ENCODE results near the gene ZMYND8.
"Not testable (repeated sequence)": the region's sequence is repeated elsewhere in the genome, so short reads cannot be mapped to it uniquely, and the experiment has no call there.

Gene ZMYND8

DNA sequence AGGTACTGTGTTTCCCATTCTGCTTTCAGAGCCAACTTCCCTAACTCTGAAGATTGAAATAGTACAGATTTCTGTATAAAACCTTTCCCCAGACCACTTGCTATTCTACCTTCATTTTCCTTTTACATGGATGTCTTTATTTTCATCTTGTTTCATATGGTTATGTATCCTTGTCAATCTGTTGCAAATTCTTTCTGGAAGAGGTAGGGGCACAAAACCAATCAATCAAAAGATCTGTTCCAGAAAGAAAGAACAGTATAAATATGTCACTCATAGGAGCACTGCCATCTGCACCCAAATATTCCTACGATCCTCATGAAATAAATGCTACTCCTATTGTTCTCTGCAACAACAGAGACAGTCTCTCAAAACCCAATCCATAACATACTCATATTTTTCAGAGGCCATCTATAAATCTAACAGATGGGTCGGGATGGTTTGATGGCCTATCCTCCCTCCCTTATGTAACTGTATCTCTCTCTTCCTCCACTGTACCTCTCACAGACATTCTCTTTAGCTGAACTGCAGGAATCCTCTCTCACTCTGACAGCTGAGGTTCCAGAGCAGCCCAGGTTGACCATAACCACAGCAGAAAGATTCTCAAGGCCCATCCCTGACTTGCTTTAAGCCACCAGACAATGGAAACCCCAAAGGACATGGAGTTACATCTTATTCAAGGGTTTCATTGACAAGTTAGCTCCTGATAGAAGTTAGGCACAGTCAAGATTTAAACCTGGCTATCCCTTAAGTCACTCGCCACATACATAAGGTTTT lies 112.8 kb downstream of the ZMYND8 start:
- no peak for DNase-seq

DNA sequence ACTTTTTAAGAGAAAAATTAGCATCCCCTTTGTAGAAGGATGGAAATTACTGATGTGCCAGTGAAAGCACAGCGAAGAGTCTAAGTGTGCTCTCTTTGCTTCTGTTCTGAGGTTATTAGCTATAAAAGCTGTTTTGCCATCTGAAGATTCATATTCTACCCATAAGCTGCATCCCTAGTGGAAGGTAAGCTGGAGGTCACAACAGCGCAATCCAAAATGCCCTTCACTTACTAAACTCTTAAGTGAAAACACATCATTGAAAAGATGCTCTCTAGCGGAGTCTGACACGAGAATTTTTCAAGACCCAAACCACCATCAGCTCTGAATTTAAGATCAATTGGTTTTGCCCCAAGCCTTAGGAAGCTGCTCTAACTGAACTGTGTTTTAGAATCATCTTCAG lies 113.5 kb downstream of the ZMYND8 start:
- DNase-seq: no peak

DNA sequence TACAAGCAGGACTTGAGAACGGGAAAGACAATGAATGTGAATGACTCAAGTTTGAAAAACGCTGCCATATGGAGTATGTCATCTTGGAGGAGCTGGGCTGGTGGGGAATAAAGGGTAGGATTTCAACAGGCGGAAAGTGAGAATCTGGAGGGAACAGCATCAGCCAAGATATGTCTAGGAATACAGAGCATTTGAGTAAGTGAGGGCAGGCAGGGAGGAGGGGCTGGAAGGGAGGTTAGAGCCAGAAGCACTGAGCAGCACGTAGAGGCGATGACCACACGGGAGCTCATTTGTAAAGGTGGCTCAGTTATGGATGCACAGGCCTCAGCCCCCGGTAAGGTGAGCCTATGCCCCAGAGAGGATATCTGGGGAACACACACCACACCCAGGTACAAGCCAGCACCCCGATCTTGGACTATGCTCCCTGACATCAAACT lies 115.1 kb downstream of the ZMYND8 start:
- no peak for DNase-seq

DNA sequence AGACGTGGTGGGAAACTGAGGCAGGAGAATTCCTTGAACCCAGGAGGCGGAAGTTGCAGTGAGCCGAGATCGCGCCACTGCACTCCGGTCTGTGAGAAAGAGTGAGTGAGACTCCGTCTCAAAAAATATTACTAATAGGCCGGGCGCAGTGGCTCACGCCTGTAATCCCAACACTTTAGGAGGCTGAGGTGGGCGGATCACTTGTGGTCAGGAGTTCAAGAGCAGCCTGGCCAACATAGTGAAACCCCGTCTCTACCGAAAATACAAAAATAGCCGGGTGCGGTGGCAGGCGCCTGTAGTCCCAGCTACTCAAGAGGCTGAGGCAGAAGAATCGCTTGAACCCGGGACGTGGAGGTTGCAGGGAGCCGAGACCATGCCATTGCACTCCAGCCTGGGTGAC lies 116.4 kb downstream of the ZMYND8 start:
- not testable (repeated sequence) for DNase-seq

DNA sequence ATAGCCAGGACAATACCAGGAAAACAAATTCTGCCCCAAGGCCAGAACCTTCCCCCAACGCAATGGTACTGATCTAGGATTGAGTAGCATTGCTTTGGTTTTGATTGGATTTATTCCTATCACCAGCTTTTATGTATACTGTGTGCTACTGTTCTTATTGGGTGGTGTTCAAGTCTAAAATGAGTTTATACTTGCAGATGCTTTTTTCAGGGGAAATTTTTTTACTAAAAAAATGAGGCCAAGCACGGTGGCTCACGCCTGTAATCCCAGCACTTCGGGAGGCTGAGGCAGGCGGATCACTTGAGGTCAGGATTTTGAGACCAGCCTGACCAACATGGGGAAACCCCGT lies 116.8 kb downstream of the ZMYND8 start:
- no peak for DNase-seq

DNA sequence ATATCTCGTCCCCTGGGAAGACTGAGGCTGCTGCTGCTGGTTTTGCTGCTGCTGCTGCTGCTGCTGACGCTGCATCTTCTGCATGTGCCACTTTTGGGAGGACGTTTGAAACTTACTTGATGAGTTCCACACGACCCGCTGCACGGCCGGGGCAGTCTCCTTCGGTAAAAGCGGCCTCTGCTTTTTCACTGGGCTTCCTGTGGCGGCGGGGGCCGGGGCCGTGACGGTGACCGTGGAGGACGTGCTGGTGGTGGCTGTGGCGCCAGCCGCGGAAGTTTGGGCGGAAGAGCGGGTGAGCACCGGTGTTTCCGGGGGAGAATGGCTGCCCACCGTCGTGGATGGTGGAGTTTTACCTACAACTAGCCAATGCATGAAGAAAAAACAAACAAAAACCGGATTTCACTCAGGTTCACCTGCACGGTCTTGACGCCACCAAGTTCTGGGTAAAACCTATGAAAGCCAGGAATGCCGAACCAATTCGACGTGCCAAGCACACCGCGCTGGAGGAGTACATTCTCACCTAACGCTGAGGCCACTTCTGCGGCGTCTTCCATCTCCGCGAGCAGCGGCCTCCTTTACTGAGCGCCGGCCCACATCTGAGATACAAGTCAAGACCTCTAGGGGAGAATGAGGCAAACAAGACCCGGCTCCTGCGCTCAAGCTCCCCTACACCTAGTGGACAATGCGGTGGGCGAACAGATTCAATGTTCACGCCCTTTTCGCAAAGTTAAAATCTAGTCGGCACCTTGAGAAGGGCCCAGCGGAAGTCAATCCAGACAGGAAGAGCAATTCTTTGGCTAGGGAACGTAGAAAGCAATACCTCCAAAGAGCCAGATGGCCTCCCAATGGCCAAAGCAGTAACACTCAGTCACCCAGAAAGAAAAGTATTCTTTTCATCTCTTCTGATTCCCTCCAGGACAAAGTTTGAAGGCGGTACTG lies 117.5 kb downstream of the ZMYND8 start:
- no peak for DNase-seq

DNA sequence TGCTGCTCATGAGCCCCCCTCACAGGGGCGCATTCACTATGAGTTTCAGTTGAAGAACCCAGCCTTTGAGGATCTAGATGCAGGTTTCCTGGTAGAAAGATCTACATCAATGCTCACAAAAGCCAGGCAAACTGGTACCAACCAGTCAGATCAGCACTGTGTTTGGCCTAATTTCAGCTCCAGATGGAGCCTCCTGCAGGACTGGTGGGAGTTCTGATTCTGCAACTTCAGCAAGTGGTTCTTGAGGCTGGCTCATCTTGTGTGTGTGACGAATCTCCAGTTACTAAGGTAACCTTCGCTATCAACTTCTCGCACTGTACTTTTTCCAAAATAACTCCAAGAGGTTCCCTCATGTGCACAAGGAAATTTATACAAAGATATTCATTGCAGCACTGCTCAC lies 118.8 kb downstream of the ZMYND8 start:
- no peak for DNase-seq

DNA sequence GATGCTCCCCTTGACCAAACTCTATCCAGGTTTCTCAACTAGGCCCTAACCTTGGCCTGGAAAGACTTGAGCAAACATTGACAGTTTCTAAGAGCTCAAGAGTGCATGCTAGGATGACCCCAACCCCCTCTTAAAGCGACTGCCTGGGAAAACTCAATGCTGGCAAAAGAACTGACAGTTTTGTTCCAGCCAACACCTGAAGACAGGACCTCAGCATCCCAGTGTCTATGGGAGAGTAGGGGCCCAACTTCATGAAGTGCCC lies 119.9 kb downstream of the ZMYND8 start:
- no peak for DNase-seq

DNA sequence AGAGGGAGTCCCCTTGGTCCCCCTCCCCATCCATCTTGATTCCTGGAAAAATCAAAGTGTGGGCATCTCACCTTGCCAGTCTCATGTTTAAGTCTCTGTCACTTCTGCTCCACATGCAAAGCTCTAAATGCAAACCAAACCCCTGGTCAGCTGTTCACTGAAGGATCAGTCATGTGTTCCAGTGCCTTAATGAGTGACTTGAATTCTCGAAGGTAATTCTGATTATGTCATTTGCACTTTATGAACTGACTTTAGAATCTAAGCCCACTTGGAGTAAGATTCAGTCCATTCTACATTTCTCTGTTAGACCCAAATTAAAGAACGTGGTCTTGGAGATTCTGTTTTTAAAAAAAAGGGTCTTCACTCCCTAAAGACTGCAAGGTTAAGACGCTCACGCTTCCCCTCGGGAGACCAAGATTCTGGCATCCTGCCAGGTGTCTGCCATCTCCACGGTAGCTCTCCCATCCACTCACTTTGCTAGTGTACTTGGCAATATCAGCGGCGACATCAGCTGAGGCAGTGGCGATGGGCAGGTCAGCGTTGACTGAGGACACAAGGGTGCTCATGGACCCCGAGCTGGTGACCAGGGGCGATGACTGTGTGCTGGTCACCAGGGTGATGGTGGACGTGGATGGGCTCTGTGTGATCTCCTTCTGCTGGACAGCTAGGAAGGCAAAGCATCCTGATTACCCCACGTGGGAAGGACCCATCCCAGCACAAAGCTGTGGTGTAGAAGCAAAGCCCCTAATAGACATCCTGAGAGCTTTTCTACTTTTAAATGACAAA lies 120.5 kb downstream of the ZMYND8 start:
- DNase-seq: no peak

DNA sequence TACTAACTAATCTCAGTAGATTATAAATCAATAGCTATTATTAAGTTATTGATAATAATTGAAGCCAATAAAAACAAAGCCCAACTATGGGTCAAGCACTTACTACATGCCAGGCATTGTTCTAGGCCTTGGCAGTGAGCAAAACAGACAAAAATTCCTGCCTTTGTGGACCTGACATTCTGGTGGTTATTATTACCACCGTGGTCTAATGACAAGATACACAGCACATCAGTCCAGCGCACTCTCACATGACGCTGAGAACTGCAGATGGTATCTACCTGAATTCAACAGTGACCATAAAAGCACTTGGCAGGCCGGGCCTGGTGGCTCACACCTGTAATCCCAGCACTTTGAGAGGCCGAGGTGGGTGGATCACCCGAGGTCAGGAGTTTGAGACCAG lies 121.4 kb downstream of the ZMYND8 start:
- DNase-seq: no peak

DNA sequence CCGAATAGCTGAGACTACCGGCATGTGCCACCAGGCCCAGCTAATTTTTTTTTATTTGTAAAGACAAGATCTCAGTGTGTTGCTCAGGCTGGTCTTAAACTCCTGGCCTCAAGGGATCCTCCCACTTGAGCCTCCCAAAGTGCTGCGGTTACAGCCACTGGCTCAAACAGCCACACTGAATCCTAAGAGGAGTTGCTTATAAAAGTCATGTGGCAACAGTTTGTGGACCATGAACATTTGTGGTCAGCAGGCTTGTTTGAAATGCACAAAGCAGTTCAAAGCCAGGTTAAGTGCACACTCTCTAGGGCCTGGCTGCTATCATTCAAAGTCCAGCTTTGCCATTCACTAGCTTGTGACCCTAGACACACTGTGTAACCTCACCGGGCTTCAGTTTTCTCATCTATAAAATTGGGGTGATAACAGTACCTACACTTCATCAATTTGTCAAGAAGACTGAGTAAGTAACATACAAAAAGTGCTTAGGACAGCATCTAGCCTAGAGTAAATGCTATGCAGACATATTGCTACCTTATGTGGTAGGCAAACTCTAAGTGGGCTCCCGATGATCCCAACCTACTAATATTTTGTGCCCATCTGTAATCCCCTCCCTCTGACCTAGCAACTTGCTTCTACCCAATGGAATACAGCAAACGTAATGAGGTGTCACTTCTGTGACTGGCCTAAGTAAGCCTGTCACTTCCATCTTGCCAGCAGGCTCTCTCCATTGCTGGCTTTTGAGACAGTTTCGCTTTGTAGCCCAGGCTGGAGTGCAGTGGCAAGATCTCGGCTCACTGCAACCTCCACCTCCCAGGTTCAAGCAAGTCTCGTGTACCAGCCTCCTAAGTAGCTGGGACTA lies 122.9 kb downstream of the ZMYND8 start:
- DNase-seq: no peak

DNA sequence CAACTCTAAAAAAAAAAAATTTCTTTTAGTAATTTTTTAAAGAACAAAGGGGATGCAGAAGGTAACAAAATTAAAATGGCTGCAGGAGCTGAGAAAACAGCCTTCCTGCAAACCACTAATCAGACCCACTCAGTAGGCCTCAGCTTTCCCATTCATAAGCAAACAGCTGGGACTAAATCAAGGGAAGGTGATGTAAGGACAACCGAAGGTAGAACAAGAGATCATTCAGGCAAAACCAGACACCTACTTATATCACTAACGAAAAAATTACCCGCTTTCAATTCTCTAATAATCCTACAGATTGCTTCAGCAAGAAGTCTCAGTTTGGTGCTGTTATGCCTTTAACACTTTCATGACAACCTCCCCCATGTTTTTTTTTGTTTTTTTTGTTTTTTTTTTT lies 124.0 kb downstream of the ZMYND8 start:
- DNase-seq: no peak

DNA sequence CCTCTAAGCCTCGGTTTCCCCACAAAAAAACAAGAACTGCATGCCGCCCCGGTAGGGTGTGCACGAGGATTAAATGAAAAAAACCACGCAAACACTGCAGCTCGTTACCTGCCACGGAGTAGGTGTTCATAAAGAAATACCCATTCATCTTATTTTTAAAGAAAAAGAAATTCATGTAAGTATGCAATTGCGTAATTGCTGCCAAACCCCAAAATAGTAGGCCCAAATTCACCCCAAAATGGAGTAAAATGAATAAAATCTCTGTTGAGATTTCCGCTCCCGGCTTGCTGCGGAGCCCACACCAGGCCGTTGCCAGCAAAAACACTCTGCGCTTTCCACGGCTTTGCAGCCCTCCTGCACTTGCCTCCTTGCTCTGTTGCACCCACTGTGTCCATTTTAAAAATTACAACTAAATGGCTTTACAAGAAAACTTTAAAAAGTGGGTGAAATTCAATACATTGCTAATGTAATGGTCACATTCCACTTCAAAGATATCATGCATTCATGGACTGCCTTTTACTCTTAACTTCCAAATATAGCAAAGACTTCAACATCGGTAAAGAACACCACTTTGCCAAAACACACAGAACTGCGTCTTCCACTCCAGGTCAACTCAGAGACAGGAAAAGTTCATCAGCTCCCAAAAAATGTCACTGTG lies 125.0 kb downstream of the ZMYND8 start:
- no peak for DNase-seq

DNA sequence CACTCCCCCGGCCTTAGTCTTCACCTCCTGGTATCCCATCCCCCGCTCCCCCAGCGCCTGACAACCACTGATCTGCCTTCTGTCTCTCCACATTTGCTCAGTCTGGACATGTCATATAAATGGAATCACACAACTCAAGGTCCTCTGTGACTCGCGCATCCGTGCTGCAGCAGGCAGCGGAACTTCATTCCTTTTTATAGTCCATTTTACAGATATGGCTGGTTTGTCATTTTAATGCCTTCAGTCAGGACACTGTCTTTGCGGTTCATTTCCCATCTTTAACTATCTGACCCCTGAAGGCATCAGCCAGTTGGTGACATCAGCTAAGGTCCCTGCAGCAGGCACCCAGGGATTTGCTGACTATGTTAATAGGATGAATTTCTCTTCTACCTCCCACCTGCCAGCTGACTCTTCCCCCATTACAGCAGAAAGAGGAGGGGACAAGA lies 125.7 kb downstream of the ZMYND8 start:
- no peak for DNase-seq

DNA sequence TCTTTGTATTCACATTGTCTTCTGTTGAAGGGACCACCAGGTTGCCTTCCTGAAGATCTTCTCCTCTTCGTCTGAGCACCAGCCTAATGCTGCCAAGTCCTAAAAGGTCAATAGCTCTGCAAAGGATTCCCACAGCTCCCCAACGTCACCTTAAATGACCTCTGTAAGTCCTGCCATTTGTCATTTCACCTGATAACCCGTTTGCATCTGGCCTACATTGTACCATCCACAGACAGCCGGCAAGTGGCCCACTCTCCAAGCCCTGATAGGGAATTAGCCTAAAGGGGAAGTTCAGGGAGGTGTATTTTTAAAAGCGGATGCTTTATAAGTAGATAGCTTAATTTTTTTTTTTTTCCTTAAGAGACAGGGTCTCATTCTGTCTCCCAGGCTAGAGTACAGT lies 127.8 kb downstream of the ZMYND8 start:
- no peak for DNase-seq

DNA sequence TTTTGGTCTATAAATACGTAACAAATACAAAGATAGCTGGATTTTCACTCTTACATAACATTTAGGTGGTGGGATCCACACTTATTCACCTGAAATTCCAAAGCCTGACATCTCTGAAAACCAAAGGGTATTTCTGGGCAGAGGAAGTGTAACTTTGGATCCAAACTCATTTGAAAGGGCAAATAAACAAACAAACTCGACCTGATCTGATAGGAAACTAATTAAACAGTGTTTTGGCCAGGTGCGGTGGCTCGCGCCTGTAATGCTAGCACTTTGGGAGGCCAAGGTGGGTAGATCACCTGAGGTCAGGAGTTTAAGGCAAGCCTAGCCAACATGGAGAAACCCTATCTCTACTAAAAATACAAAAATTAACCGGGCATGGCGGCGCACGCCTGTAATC lies 128.9 kb downstream of the ZMYND8 start:
- DNase-seq: no peak

DNA sequence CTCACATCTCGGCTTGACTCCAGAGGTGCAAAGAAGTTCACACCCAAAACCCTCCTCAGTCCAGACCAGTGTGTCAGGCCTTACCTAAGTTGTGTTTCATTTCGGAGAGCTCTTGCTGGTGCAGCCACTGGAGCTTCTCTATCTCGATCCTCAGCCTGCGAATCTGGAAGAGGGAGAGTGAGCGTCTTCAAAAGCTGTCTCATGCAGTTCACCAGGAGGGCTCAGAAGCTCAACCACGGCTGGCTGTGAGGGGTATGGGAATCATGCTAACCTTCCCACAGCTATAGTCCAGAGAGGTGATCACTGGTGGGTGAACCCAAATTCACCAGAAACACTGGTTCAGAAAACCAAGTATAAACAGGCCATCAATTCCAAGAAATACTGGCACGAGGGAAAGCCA lies 129.4 kb downstream of the ZMYND8 start:
- no peak for DNase-seq

DNA sequence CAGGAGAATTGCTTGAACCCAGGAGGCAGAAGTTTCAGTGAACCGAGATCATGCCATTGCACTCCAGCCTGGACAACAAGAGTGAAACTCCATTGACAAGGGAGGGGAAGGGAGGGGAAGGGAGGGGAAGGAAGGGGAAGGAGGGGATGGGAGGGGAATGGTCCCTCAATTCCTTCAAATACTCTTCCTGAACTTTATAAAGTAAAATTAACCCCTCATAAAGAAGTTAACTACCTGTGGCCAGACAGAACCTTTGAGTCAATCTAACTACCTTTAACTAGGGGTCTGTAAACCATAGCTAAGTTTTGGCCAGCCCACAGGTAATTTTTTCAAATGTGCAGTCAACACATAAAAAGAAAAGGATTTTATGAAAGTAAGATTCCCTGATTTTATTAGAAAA lies 131.0 kb downstream of the ZMYND8 start:
- no peak for DNase-seq

DNA sequence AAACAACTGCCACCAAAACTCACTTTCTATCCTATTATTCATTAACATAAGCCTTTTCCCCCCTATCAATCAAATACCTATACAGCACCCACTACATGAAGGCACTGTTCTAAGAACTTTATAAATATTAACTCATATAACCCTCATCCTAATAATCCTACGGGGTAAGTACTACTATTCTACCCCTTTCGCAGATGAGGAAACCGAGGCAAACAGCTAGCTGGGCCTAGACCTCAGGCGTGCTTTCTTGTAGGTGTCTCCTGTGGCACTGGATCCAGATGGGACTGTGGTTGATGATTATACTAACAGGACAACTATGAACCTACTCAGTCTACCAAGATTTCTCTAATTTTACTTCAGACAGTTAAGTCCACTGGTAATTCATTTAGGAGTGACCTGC lies 131.6 kb downstream of the ZMYND8 start:
- DNase-seq: no peak

DNA sequence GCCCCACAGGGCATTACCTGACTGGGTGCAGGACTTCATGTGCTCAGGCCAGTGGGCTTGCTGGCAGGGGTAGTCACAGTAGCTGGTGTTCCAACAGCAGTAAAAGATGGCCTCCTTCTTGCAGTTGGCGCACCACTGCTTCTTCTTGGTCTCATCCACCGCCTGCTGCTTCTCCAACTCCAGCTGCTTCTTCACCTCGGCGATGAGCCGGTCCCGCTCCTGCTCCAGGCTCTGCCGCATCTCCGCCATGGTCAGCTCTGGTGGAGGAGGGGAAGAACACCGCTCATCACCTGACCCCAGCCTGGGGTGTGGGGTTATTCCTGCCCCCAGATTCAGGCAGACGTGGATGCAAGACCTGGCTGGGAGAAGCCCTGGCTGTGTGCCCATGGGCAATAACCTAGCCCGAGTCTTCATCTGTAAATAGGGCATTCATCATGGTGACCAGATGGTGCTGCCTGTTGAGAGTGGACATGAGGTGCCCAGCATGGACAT lies 132.2 kb downstream of the ZMYND8 start:
- no peak for DNase-seq

DNA sequence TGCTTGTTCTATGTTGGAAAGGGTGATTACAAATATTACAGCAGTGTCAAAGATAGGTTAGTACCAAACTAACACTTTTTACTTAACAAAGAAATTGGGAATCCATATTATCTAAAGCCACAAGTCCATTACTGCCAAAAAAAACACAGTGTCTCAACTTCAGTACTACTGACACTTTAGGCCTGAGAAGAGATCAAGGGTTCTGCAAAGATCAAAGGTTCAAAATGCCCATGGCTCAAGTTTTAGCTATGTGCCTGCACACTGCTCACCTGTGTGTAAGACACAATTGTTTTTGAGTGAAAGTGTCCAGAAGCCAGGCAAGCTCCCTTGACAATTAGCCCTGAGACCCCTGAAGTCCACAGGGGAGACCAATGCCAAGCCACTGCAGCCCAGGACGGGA lies 132.6 kb downstream of the ZMYND8 start:
- DNase-seq: no peak
